Stimulated activated CD4-positive, alpha-beta T cell treated with anti-CD3 and anti-CD28 coated beads, Interleukin-2, amount 100 ng/mL, for 24 hours (primary cell): Measurements from ENCODE around the gene SCML1.

ENCODE experiments used
- DNase-seq, 2 donors: peaks; one replicate each; pipeline ENCODE4 v3.0.0-alpha.2; 2020

SCML1 gene, protein sequence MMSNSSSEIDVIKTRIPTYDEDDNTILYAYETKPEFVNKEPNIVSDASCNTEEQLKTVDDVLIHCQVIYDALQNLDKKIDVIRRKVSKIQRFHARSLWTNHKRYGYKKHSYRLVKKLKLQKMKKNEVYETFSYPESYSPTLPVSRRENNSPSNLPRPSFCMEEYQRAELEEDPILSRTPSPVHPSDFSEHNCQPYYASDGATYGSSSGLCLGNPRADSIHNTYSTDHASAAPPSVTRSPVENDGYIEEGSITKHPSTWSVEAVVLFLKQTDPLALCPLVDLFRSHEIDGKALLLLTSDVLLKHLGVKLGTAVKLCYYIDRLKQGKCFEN

DNA sequence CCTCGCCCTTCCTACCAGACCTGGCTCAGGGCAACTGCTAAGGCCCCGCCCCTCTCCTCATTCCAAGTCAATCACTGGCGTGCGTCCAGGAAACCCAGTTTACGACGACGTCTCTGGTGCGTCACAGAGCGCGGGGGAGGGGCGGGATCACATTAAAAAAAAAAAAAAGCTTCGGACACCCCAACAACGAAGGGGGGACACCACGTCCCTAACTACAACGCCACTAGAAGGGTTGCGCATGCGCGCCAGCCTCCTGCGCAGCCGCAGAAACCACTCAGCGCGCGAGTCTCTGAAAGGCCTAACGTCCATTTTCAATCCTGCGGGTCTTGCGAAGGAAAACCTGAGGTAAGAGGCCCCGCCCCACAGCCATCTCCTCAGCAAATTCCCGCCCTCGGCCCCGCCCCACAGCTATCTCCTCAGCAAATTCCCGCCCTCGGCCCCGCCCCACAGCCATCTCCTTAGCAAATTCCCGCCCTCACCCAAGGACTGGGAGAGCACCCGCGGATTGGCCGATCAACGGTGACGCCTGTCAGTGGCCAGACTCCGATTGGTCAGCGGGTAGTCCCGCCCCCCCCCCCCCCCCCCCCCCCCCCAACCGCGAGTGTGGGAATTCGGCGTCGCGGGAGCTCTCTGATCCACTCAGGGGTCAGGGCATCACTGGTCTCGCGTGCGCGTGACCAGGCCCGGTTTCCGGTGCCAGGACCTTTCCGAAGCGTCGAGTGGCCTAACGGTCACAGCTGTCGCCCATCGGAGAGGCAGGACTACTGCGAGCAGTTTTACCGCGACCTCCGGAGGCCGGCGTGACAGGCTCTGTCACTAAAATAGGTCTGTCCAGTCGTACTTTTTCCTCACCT, at the start of gene SCML1:
Gene SCML1 (plus strand): TSS at position 638 of the 854 bp plus-strand sequence. CDS start 6,694 bp downstream, outside the sequence.
- peak; percentile 89 to 90 for DNase-seq

DNA sequence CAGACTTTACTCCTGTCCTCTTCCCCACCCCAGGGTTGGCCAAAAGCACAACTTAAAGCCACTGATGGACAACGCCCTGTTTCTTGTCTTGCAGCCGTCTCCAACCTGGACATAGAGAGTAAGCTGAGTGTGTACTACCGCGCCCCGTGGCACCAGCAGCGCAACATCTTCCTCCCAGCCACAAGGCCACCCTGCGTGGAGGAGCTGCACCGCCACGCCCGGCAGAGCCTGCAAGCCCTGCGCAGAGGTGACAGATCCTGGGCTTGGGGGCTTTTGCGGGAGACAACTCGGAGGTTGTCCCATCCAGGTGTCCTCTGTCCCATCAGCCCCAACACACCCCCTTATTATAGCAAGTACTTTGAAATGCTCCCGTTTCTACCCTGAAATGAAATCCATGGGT, 49.6 kb upstream of the SCML1 start:
- no peak for DNase-seq

DNA sequence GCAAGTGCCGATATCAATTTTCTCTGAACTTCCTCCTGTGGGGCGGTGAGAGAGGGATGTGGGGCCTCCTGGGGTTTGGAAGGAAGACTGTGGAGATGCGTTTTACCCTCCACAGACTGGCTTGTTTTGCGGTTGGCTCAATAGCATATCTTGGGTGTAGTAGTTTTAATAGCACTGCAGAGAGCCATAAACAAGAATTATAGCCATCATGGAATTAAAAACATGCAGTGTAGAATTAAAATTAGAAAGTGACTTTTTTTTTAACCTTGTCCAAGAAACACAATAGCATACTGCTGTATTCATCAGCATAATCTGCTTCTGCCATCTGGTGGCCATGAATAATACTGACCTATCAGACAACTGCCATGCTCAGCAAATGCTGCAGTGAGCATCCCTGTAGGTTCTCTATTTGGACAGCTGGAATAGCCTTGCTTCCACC, 47.3 kb upstream of the SCML1 start:
- DNase-seq: peak; percentile 14 to 26

DNA sequence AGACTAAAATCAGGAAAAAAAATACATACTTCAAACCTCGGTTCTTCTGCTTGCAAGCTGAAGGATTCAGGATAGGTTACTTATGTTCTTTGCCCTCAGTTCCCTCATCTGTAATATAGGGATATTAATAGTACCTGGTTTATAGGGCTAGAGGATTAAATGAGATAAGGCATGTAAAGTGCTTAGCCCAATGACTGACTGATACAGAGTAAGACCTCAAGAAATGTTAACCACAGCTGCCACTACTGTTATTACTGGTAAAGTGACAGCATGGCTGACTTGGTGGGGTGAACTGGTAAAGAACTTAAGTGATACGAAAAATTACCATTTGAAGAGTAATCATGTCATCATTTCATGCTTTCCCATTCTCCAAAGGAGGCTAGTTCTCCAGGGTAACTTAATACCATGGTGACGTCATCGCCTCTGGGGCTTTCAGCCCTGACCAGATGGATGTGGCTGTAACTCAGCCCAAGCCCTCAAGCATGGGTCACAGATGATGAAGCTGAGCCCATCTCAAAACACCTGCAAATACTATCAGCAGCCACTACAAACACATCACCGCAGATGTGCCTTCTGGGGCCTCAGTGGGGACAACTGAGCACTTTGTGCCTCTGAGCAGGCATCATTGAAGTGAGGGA, 44.5 kb upstream of the SCML1 start:
- DNase-seq: no peak

DNA sequence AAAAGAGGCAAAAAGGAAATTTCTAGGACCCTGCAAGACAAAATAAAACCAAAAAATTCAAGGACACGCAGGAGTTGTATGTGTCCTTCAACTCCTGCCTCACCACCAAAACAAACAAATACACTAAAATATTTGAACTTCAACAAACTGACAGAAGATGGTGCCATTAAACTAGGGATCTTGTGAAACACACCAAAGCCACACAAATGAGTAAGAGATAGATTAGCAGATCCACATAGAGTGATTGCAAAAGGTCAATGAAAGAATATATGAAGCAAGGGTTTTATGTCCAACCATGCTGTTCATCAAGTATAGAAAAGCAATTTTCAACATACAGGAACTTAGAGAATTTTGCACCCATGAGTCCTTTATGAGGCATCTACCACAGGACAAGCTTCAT, 40.1 kb upstream of the SCML1 start:
- DNase-seq: no peak

DNA sequence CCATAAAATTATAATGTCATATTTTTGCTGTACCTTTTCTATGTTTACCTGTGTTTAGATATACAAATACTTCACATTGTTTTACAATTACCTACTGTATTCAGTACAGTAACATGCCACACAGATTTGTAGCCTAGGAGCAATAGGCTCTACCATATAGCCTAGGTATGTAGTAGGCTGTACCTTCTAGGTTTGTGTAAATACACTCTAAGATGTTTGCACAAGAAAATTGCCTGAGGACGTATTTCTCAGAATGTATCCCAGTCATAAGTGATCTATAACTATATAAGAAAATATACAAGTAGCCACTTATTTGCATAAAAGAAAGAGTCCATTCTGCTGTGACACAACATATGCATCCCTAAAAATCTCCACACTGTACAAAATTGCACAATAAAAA, 36.3 kb upstream of the SCML1 start:
- no peak for DNase-seq

DNA sequence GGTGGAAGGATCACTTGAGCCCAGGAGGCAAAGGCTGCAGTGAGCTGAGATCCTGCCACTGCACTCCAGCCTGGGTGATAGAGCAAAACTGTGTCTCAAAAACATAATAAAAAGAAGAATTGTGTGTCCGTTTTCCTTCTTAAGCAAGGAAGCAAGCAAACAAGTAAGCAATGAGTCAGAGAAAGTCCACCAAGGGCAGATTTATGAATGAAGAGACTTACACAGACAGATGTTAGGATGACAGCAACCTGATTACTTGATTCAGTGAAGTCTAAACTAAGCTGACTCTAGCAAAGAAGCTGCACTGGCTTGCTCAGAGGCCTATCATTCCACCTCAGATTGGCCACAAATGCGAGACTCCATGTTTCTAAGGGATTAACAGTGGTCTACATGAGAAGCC, 34.1 kb upstream of the SCML1 start:
- DNase-seq: no peak

DNA sequence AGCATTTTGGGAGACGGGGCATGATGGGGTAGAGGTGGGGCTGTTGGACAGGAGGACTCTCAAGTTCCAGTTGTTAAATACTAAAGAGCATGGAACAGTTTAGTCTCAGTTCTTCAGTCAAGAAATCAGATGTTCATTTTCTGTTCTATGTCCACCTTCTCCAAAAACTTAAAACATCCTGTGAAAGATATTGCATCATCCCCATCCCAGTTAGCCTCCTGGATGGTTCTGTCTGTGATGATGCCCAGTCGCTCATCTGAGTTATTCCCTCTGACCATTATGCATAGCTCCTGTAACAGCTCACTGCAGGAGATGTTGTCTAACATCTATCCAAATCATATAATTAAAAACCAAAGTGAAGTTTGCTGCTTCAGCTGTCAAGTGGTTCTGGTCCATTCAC, 32.1 kb upstream of the SCML1 start:
- DNase-seq: no peak

DNA sequence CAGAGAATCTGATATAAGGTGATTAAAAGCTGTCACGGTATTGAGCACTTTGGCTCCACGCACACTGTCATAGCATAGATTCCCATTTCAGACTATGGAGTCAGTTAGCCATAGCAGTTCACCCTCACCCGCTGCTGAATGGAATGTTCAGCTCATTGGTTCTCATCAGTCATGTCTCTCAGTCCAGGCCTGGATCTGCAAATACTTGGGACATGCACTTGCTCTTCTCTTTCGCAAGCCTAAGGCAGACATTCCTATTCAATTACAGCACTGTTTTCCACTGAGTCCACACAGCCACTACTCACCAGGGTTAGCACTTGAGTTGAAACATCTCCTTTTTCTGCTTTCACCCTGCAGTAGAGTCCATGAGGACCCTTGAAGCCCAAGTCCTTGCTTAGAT, 30.6 kb upstream of the SCML1 start:
- no peak for DNase-seq

DNA sequence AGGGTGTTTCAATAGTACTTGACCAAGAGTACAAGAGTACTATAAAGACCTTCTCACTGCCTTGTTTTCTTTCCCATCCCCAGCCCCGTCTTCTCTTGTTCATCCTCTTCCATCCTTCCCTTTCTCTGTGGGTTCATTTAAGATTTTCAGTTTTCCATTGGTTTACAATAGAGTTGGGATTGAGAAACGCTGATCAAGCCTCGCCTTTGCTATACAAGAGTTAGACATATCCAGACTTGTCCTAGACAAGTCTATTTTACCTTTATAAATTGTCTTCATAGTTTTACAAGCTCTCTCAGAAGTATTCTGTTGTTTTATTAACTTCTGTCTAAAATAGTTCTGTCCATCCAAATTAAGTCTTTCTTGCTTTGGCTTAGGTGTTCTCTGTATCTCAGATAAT, 29.6 kb upstream of the SCML1 start:
- DNase-seq: no peak

DNA sequence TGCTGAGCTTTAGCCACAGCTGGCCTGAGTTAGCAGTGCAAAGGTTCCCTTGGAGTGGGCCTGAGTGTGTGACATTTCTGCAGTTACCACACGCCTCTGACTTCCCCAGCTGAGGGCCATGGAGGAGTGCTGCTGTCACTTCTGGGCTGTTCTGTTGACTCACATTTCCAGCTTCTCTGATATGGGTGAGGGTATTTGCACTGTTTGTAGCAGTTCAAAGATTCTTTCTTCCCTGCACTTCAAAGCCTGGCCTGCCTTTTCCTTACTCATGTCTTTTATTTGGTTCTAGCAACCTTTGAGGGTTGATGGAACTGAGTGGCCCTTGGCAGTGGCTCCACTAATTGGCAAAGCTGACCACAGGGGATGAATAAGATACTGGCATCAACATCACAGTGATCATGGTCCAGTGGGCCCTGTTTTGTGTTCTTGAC, 26.4 kb upstream of the SCML1 start:
- DNase-seq: no peak

DNA sequence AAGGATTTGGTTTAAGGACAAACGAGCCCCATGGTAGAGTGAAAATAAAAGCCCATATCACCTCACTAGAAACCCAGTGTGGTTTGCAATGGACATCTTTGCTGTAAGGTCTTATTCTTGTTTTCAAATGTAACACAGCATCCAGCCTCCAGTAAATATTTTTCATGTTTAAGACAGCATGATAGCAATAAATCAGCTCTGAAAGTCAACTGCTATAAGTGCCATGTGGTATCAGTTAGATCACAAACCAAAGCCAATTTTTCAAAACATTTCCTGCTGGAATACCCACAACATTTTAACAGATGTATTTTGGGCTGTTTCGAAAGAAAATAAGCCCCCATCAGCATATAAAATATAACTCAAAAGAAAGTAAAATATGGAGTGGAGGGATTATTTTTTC, 24.0 kb upstream of the SCML1 start:
- DNase-seq: no peak

DNA sequence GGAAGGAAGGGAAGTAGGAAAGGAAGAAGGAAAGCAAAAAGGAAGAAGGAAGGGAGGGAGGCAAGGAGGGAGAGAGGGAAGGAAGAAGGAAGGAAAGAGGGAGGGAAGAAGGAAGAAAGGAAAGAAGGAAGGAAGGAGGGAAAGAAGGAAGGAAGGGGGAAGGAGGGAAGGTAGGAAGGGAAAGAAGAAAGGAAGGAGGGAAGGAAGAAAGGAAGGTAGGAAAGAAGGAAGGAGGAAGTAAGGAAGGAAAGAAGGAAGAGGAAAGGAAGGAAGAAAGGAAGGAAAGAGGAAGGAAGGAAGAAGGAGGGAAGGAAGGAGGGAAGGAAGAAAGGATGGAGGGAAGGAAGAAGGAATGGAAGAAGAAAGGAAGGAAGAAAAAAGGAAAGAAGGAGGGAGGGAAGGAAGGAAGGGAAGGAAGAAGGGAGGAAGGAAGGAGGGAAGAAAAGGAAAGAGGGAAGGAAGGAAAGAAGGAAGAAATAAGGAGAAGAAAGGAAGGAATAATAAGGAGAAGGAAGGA, 18.6 kb upstream of the SCML1 start:
- no peak for DNase-seq

DNA sequence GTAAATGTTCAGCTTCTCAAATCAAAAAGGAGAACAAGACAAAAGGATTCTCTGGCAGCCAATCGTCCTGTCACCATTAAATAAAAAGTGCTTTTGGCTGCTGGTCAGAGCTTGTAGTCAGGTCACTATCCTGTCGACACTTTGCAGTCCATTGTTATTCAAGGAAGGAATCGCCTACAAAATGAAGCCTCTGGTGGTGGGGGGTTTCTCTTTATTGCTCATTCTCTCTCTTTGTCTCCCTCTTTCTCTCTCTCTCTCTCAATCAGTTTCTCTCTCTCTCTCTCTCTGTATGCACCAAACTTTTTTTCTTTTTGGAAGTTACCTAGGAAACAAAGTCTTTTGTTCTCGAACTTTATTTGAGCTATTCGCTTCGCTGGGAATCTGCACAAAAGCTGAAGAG, 17.6 kb upstream of the SCML1 start:
- no peak for DNase-seq

DNA sequence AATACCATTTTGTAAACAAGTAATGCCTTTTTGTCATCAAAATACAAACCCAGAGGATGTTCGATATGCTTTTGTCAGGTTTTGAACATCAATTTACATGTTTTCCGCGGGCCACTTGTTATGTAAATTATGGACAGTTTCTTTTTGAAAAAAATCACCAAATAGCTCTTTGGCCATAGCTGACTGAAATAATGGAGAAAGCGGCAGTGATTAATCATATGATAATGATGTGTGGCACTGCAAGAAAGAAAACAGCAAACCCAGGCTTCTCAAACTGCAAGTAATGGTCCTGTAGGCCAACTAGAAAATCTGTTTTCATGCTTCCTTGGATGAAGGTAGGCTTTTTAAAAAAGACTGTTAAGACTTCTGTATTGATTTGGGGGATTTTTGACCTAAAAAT, 15.6 kb upstream of the SCML1 start:
- DNase-seq: no peak

DNA sequence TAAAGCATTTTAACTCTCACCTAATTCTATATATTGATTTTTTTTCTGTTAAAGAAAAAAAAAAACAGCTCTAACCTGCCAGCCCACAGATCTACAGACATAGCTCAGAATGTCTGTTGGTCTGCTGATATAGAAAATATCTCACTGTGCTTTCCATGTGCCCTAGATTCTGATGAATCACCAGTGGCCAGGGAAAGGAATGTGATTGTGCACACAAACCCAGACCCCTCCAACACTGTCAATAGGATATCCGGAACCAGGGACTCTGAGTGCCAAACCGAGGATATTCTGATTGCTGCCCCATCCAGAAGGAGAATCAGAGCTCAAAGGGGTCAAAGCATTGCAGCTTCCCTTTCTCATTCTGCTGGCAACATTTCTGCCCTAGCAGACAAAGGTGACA, 12.1 kb upstream of the SCML1 start:
- no peak for DNase-seq

DNA sequence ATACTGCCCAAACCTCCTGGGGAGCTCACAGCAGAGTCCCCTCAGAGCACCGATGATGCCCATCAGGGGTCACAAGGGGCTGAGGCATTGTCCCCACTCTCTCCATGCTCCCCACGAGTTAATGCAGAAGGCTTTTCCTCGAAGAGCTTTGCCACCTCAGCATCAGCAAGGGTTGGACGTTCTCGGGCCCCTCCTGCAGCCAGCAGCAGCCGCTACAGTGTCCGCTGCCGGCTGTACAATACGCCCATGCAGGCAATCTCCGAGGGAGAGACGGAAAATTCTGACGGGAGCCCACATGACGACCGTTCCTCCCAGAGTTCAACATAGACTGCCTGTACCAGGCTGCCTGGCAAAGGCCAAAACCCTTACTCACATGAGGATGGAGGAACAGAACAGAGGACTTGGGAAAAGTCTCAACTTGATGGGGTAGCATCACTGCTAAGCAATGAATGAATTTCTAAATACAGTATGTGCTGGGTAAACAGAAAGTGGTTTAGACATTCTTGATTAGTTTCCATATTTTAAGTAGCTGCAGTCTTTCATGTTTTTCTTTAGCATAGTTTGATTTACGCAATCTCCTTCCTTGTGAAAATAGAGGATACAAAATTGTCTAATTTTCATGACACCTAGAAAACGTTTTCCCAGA, 5.0 kb upstream of the SCML1 start:
- no peak for DNase-seq

DNA sequence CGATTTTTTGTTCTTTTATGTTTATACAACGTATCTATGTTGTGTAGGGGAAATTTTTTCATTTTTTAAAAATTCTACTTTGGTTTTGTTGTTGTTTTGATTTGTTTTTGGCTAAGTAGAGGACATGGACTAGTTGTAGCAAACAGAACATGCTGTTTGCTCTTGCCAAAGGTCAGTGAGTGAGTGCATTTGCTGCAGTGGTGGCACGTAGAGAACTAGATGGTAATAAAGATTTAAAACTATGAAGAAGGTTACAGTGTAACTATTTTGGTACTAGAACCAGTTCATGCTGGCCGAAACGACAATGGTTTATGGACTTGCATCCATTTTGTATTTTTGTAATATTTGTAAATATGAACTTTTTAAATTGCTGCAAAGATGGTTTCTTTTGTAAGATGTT, 1.9 kb upstream of the SCML1 start:
- no peak for DNase-seq

DNA sequence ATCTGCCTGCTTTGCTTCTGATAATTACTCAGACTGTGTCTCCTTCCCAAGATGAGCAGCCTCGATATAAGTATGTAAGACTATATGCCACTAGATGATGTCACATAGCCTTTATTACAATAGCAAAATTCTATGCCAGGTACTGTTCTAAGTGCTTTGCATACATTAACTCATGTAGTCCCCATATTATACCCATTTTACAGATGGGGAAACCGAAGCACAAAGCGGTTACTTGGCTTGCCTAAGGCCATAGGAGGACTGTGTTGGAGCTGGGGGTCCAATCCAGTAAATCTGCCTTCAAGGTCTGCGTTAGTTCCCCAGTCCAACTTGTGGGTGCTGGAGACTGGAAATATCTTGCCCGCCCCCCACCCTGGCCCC, 826 bp upstream of the SCML1 start:
- DNase-seq: no peak

DNA sequence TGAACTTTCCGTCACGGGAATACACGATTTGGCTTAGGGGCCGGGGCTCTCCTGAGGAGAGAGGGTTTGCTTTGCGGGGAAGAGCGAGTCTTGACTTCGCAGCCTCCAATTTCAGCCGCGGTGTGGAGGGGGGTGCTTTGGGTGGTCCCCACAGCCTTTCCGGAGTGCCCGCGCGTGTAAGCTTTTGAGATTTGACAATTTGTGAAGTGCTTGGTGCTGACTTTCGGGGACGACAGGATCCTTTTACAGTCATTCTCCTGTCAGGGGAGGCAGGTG, 355 bp downstream of the SCML1 start:
- DNase-seq: peak in 1 of 2 donors; percentile 10

DNA sequence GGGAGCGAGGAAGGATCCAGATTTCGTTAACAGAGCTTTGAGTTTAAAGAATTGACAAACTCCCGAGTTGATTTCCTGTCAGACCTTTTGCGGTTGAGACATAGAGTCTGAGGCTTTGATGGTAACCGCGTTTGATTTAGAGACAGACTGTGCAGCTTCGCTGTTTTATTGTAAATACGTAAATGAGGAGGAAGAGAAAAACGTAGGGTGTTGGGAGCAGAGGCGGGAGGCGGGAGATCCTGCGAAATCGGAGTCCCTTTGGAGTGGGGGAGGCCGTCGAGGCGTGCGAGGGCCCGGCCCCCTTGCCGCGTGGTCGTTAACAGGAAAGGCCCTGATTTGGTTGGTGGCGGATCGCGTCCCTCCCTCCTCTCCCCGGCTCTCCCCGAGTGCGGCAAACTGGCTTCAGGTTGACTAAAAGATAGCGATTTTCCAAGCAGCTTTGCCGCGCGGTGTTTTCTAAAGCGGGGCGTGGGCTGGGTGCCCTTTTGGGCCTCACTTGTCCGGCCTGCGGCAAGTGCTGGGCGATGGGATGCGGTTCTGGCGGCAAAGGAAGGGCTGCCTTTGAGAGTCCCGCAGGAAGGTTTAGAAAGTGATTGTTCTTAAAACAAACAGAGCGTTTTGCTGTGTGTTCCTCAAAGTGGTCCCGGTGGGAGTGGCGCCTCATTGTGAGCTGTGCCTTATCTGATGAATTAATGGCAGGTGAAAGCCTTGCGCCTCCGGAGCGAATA, 857 bp downstream of the SCML1 start:
- DNase-seq: peak; percentile 23 to 44

DNA sequence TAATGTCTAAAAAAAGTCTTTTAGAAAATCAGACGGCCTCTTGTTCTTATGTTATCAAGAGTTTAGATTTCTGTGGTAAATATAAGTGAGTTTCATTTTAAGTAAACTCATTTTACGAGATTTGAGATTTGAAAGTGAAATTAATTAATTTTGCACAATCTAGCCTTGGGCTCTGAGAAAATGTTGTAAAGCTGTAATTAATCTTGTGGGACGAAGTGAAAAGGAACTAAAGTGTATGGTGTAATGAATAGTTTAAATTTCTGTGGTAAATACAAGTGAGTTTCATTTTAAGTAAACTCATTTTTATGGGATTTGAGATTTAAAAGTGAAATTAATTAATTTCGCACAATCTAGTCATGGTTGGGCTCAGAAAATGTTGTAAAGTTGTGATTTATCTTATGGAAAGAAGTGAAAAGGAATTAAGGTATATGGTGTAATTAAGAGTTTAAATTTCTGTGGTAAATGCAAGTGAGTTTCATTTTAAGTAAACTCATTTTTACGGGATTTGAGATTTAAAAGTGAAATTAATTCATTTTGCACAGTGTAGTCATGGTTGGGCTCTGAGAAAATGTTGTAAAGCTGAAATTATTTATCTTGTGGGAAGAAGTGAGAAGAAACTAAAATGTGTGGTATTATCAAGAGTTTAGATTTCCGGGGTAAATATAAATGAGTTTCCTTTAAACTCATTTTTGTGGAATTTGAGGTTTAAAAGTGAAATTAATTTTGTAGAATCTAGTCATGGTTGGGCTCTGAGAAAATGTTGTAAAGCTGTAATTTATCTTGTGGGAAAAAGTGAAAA, 1.6 kb downstream of the SCML1 start:
- no peak for DNase-seq
